HEK293 (cell line): Measurements from ENCODE around the gene CIROP.

ENCODE experiments used
- CTCF ChIA-PET: fragments of 350-600 bp; formaldehyde crosslinking; extraction: SDS; loops from one replicate; lab custom pipeline; 2021; ENCODE audit warnings: antibody characterized with exemption; lab: Yijun Ruan, JAX
- POLR2A ChIA-PET: fragments of 300-600 bp; formaldehyde crosslinking; extraction: SDS; loops from one replicate; lab custom pipeline; 2020; ENCODE audit warnings: antibody characterized with exemption, inconsistent platforms; lab: Yijun Ruan, JAX
- H3K27ac ChIP-seq: fragments of 200-500 bp; sonication (Bioruptor generic); 2 replicates; pipeline ENCODE4 v1.5.1; 2014; ENCODE audit warnings: low read depth, low read length, control low read depth, inconsistent platforms; ENCODE audit errors: extremely low read depth
- H3K36me3 ChIP-seq, 2 experiments: fragments of 200-500 bp in 1 of 2; sonication (Bioruptor generic) in 1 of 2; 1 replicate in 1 of 2; 2 replicates in 1 of 2; pipeline ENCODE4 v1.5.1; 2014 to 2017; ENCODE audit warnings: inconsistent platforms in 2 of 2, low read length in 2 of 2; ENCODE audit not compliant: control insufficient read depth in 2 of 2, insufficient read depth in 1 of 2
- H3K4me1 ChIP-seq: fragments of 200-500 bp; sonication (Bioruptor generic); 2 replicates; pipeline ENCODE4 v1.5.1; 2014; ENCODE audit warnings: mild to moderate bottlenecking, low read length, inconsistent platforms; ENCODE audit not compliant: control insufficient read depth, insufficient read depth
- H3K4me3 ChIP-seq: 2 replicates; pipeline ENCODE4 v1.5.1; 2011; ENCODE audit warnings: low read depth, mild to moderate bottlenecking, control low read depth, low read length, moderate library complexity
- H3K9me3 ChIP-seq: fragments of 200-500 bp; sonication (Bioruptor generic); 2 replicates; pipeline ENCODE4 v1.5.1; 2014; ENCODE audit warnings: low read depth, low read length, inconsistent platforms; ENCODE audit not compliant: control insufficient read depth, insufficient read depth
- ATF2 ChIP-seq: fragments of 450-650 bp; formaldehyde crosslinking; IDR thresholded peaks from 2 replicates; pipeline ENCODE4 v1.5.1; 2016; ENCODE audit warnings: missing biosample characterization, missing genetic modification characterization, low read depth
- GLIS2 ChIP-seq: fragments of 450-650 bp; formaldehyde crosslinking; IDR thresholded peaks from 2 replicates; pipeline ENCODE4 v1.5.1; 2016; ENCODE audit warnings: missing biosample characterization, missing genetic modification characterization
- IKZF3 ChIP-seq: fragments of 450-650 bp; IDR thresholded peaks from 2 replicates; pipeline ENCODE4 v1.5.0; 2018; ENCODE audit warnings: missing biosample characterization, mild to moderate bottlenecking, missing genetic modification characterization, moderate library complexity
- KLF10 ChIP-seq: fragments of 450-650 bp; IDR thresholded peaks from 2 replicates; pipeline ENCODE4 v1.5.1; 2018; ENCODE audit warnings: missing biosample characterization, mild to moderate bottlenecking, missing genetic modification characterization
- MZF1 ChIP-seq: fragments of 450-650 bp; formaldehyde crosslinking; IDR thresholded peaks from 2 replicates; pipeline ENCODE4 v1.5.1; 2017; ENCODE audit warnings: missing biosample characterization, missing genetic modification characterization, borderline replicate concordance
- PATZ1 ChIP-seq: fragments of 450-650 bp; formaldehyde crosslinking; IDR thresholded peaks from 2 replicates; pipeline ENCODE4 v1.5.1; 2016; ENCODE audit warnings: missing biosample characterization, missing genetic modification characterization
- REST ChIP-seq: fragments of 450-650 bp; formaldehyde crosslinking; IDR thresholded peaks from 2 replicates; pipeline ENCODE4 v1.5.1; 2016; ENCODE audit warnings: missing biosample characterization, missing genetic modification characterization
- ZBTB17 ChIP-seq: fragments of 450-650 bp; formaldehyde crosslinking; IDR thresholded peaks from 2 replicates; pipeline ENCODE4 v1.5.1; 2016; ENCODE audit warnings: missing biosample characterization, missing genetic modification characterization
- ZFP41 ChIP-seq: fragments of 450-650 bp; formaldehyde crosslinking; IDR thresholded peaks from 2 replicates; pipeline ENCODE4 v1.5.1; 2016; ENCODE audit warnings: missing biosample characterization, missing genetic modification characterization, borderline replicate concordance
- ZNF10 ChIP-seq: fragments of 450-650 bp; formaldehyde crosslinking; IDR thresholded peaks from 2 replicates; pipeline ENCODE4 v1.5.1; 2017; ENCODE audit warnings: missing biosample characterization, missing genetic modification characterization
- ZNF16 ChIP-seq: fragments of 450-650 bp; formaldehyde crosslinking; IDR thresholded peaks from 2 replicates; pipeline ENCODE4 v1.5.1; 2016; ENCODE audit warnings: low read depth, missing biosample characterization, missing genetic modification characterization
- ZNF174 ChIP-seq: fragments of 450-650 bp; formaldehyde crosslinking; IDR thresholded peaks from 2 replicates; pipeline ENCODE4 v1.5.0; 2017; ENCODE audit warnings: missing biosample characterization, mild to moderate bottlenecking, missing genetic modification characterization
- ZNF202 ChIP-seq: fragments of 450-650 bp; formaldehyde crosslinking; IDR thresholded peaks from 2 replicates; pipeline ENCODE4 v1.5.1; 2016; ENCODE audit warnings: missing biosample characterization, missing genetic modification characterization, borderline replicate concordance
- ZNF211 ChIP-seq: fragments of 450-650 bp; formaldehyde crosslinking; IDR thresholded peaks from 2 replicates; pipeline ENCODE4 v1.5.1; 2016; ENCODE audit warnings: low read depth, missing biosample characterization, missing genetic modification characterization
- ZNF280C ChIP-seq: fragments of 450-650 bp; formaldehyde crosslinking; IDR thresholded peaks from 2 replicates; pipeline ENCODE4 v1.5.1; 2016; ENCODE audit warnings: missing biosample characterization, missing genetic modification characterization
- ZNF354C ChIP-seq: fragments of 450-650 bp; formaldehyde crosslinking; IDR thresholded peaks from 2 replicates; pipeline ENCODE4 v1.5.1; 2016; ENCODE audit warnings: missing biosample characterization, missing genetic modification characterization, low read depth, borderline replicate concordance
- ZNF362 ChIP-seq: fragments of 450-650 bp; formaldehyde crosslinking; IDR thresholded peaks from 2 replicates; pipeline ENCODE4 v1.5.1; 2016; ENCODE audit warnings: missing biosample characterization, missing genetic modification characterization
- ZNF391 ChIP-seq: fragments of 450-650 bp; formaldehyde crosslinking; IDR thresholded peaks from 2 replicates; pipeline ENCODE4 v1.5.1; 2016; ENCODE audit warnings: low read depth, missing biosample characterization, missing genetic modification characterization, borderline replicate concordance
- ZNF433 ChIP-seq: fragments of 450-650 bp; formaldehyde crosslinking; IDR thresholded peaks from 2 replicates; pipeline ENCODE4 v1.5.1; 2016; ENCODE audit warnings: missing biosample characterization, missing genetic modification characterization, low read depth
- ZNF501 ChIP-seq: fragments of 450-650 bp; formaldehyde crosslinking; IDR thresholded peaks from 2 replicates; pipeline ENCODE4 v1.5.1; 2016; ENCODE audit warnings: missing biosample characterization, missing genetic modification characterization
- ZNF521 ChIP-seq: fragments of 450-650 bp; formaldehyde crosslinking; IDR thresholded peaks from 2 replicates; pipeline ENCODE4 v1.5.1; 2017; ENCODE audit warnings: missing biosample characterization, mild to moderate bottlenecking, missing genetic modification characterization
- ZNF639 ChIP-seq: fragments of 450-650 bp; formaldehyde crosslinking; IDR thresholded peaks from 2 replicates; pipeline ENCODE4 v1.5.1; 2016; ENCODE audit warnings: missing biosample characterization, missing genetic modification characterization
- ZNF701 ChIP-seq: fragments of 450-650 bp; formaldehyde crosslinking; IDR thresholded peaks from 2 replicates; pipeline ENCODE4 v1.5.1; 2016; ENCODE audit warnings: missing biosample characterization, missing genetic modification characterization
- ZNF837 ChIP-seq: fragments of 450-650 bp; formaldehyde crosslinking; IDR thresholded peaks from 2 replicates; pipeline ENCODE4 v1.5.1; 2016; ENCODE audit warnings: missing biosample characterization, missing genetic modification characterization
- ZSCAN23 ChIP-seq: fragments of 450-650 bp; formaldehyde crosslinking; IDR thresholded peaks from 2 replicates; pipeline ENCODE4 v1.5.1; 2016; ENCODE audit warnings: missing biosample characterization, missing genetic modification characterization

CIROP gene

GRCh38 chr14:23104591-23105347 is at the start of gene CIROP:
CIROP (minus strand) TSS chr14:23104989; CDS start chr14:23104920, 69 bp downstream.
- no peaks in the 10 kb centered on the region for H3K9me3 ChIP-seq
- H3K27ac ChIP-seq, result no peak within 1 kb of the TSS
- no peak within 1 kb of the TSS for H3K4me3 ChIP-seq
- H3K4me1 ChIP-seq, result peaks cover 4% of the 10 kb centered on the region
- POLR2A ChIA-PET, result interaction anchor here (1.9 kb wide), 1 partner anchor 10 kb away, joined by 8 read pairs; the partner anchor contains the start of genes ACIN1 and C14orf119
- CTCF ChIA-PET, result interaction anchor here (0.6 to 0.7 kb wide), 3 partner anchors 8 to 83 kb away, joined by 3 read pairs; no protein-coding TSS in a partner anchor
- H3K36me3 ChIP-seq, result no peaks in the 10 kb centered on the region
- no peak for TF ChIP-seq KLF10 (tag by site-specific recombination)
- no peak for TF ChIP-seq ZNF639 (tag by site-specific recombination)
- no peak for TF ChIP-seq ZNF362 (tag by site-specific recombination)
- TF ChIP-seq ZNF433, result no peak
- TF ChIP-seq MZF1 (tag by site-specific recombination), result no peak
- TF ChIP-seq ZNF354C, result no peak
- no peak for TF ChIP-seq ZNF701 (tag by site-specific recombination)
- TF ChIP-seq IKZF3, result peak; percentile 64
- TF ChIP-seq ZNF837 (tag by site-specific recombination), result no peak
- TF ChIP-seq GLIS2, result no peak
- no peak for TF ChIP-seq ZSCAN23 (tag by site-specific recombination)
- TF ChIP-seq ZBTB17, result peak; percentile 35; the same call in 1 of the 2 replicates
- TF ChIP-seq REST, result no peak
- TF ChIP-seq ZNF174 (tag by site-specific recombination), result no peak
- peak; percentile 56; the same call in 1 of the 2 replicates for TF ChIP-seq ZNF16 (tag by site-specific recombination)
- TF ChIP-seq ZNF521 (tag by site-specific recombination), result no peak
- no peak for TF ChIP-seq ATF2 (tag by site-specific recombination)
- TF ChIP-seq ZNF501 (tag by site-specific recombination), result no peak
- TF ChIP-seq ZNF391 (tag by site-specific recombination), result no peak
- peak; percentile 24; the same call in 1 of the 2 replicates for TF ChIP-seq PATZ1
- no peak for TF ChIP-seq ZFP41 (tag by site-specific recombination)
- TF ChIP-seq ZNF10 (tag by site-specific recombination), result 0 out of 2 replicates have a peak, but pooled peaks have one; percentile 11
- no peak for TF ChIP-seq ZNF202 (tag by site-specific recombination)
- TF ChIP-seq ZNF280C (tag by site-specific recombination), result no peak
- TF ChIP-seq ZNF211 (tag by site-specific recombination), result no peak
